Measurements from ENCODE around the gene CRB3.
"Not testable (repeated sequence)": the region's sequence is repeated elsewhere in the genome, so short reads cannot be mapped to it uniquely, and the experiment has no call there.

Gene CRB3, protein sequence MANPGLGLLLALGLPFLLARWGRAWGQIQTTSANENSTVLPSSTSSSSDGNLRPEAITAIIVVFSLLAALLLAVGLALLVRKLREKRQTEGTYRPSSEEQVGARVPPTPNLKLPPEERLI

DNA sequence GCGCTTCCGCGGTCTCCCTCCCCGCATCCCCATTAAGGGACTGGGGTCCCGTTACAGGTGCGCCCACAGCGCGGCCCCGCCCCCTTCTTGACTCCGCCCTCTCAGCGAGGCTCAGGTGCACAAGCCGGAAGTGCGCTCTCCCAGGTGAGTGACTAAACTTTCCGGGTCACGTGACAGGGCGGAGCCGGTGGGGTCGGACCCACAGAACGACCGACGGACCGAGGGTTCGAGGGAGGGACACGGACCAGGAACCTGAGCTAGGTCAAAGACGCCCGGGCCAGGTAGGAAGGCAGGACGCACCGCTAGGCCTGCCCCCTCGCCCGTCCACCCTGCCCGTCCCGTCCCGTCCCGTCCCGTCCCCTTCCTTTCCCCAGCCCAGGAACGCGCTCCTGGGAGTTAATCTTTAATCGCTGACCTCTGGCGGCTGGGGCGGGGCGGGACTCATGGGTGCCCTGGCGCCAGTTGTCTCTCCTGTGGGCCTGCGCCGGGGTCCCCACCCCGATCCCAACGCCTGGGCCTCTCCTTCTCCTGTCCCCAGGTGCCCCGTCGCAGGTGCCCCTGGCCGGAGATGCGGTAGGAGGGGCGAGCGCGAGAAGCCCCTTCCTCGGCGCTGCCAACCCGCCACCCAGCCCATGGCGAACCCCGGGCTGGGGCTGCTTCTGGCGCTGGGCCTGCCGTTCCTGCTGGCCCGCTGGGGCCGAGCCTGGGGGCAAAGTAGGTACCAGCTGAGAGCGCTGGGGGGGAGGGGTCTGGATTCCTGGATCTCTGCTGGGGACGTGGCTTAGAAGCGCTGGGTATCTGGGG, at the start of gene CRB3:
Gene CRB3, plus strand, starts transcription at position 202 of the 804 bp plus-strand sequence. Its CDS starts 431 bp downstream, at position 633.
- DNase-seq = no peak

DNA sequence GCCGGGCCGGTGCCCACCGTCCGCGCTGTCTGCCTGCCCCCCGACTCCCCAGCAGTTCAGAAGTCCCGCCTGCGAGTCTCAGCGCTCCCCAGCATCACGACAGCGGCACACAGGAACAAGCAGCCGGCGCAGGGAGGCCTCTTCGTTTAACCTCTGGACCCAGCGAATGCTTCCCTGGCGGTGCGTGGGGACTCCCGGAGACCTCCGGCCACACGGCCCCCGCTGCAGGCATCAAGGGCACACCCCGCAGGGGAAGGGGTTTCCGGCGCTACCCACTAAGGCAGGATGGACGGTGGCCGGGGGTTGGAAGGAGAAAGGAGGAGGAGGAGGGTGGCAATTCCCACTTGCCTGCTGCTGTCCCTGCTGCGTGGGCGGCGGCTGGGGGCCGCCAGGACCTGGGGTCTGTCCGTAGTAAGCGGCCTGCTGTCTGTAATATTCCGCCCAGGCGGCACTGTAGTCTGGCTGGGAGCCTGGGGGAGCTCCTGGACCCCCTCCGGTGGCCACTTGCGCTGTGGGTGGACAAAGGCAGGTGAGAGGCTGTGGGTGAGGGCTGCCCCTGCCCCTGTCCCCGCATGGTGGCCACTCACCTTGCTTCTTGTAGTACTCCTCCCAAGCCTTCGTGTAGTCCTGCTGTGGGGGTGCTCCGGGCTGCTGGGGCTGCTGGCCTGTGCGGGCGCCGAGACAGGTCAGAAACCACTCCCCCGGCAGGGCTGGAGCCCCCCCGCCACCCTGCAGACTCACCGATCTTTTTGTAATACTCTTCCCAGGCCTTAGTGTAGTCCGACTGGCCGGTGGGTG, 49.1 kb upstream of the CRB3 start:
- DNase-seq = no peak

DNA sequence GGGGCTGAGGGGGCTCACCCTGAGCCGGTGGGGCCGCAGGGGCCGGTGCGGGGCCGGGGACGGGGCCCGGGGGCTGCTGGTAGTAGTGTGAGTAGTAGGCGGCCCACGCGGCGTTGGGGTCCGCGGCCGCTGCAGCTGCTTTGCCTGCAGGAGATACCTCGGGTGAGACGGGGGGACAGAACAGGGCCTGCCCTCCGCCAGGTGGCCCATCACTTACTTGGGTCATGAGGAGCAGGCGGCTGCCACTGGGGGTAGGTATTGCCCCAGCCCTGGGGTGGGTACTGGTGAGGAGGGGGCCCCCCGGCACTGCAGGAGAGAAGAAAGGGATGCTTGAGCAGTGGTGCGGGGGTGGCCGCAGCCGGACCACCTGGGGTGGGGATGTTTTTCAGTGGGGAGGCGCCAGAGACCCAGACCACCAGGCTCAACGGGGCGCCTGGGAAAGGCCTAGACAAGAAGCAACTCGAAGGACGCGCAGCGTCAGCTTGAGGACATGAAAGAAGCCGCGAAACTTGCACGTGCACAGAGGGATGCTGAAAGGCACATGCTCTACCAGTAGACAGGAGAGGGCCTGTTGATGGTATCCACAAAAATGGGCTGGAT, 48.4 kb upstream of the CRB3 start:
- no peak for DNase-seq

DNA sequence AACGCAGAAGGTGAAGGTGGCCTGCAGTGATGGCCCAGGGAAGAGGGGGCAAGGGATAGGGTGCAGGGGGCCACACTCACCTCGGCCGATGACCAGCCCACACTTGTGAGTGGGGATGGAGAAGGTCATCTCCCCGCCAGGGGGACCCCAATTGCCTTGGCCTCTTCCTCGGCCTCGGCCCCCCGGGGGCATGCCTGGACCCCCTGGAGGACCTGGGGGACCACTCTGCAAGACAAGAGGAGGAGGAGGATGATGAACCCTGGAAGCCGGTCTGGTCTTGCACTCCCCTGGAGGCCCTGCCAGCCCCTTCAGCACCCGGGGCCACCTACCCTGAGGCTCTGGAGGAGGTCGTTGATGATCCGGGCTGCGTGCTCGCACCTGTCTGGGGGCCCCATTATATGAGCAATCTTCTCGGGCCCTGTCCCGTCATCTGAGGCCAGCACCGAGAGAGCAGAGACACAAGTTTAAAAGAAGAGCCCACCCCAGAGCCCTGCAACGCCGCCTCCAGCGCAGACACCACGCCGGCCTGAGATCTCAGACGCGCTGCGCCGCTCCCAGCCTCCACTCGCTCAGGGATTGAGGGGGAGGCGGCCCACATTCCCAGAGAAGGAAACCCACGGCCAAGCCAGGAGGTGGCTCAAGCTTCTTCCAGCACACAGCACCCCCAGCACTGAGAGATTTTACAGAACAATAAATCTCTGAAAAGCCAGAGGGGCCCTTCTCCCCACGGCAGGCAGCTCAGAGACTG, 47.2 kb upstream of the CRB3 start:
- DNase-seq = no peak

GRCh38 chr19:6417713-6418561, 46.1 kb upstream of the CRB3 start:
- no peak for DNase-seq

GRCh38 chr19:6418562-6418932, 45.5 kb upstream of the CRB3 start:
- no peak for DNase-seq

GRCh38 chr19:6421075-6422014, 42.7 kb upstream of the CRB3 start:
- DNase-seq = no peak

GRCh38 chr19:6423499-6424194, 40.4 kb upstream of the CRB3 start:
- DNase-seq = no peak

DNA sequence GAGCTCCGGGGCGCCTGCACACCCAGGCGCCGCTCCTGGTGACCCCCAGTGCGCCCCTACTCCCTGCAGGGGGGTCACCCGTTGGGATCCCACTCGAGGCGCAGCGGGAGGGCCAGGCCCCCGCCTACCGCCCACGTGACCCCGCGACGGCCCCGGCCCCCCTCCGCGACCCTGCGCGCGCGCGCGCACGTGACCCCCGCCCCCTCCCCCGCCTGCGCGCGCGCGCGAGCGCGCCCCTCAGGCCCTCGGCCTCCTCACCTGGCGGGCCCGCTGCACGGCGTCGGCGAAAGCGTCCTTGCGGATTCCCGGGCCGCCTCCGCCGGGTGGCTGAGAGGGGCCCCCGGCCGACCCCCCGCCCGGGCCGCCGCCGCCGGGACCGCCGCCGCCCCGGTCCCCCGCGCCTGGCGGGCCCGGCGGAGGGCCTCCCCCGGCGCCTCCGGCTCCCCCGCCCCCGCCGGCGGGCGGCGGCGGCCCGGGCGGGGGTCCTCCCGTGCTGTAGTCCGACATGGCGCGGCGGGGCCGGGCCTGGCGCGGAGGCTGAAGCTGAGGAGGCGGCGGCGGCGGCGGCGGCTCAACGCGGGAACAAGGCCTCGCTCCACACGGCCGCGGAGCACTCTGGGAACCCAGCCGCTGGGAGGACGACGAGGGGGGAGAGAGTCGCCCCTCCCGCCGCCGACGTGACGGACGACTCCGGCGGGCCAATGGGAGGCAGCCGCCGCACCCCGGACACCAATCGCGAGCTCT, 39.7 kb upstream of the CRB3 start, which contains the start of gene KHSRP:
Gene KHSRP, minus strand, starts transcription at position 617 of the 744 bp plus-strand sequence. Its CDS starts 110 bp downstream, at position 507.
- no peak for DNase-seq

- DNase-seq = peak; percentile 99
Observed at GRCh38 chr19:6424939-6425731, 38.9 kb upstream of the CRB3 start.

DNA sequence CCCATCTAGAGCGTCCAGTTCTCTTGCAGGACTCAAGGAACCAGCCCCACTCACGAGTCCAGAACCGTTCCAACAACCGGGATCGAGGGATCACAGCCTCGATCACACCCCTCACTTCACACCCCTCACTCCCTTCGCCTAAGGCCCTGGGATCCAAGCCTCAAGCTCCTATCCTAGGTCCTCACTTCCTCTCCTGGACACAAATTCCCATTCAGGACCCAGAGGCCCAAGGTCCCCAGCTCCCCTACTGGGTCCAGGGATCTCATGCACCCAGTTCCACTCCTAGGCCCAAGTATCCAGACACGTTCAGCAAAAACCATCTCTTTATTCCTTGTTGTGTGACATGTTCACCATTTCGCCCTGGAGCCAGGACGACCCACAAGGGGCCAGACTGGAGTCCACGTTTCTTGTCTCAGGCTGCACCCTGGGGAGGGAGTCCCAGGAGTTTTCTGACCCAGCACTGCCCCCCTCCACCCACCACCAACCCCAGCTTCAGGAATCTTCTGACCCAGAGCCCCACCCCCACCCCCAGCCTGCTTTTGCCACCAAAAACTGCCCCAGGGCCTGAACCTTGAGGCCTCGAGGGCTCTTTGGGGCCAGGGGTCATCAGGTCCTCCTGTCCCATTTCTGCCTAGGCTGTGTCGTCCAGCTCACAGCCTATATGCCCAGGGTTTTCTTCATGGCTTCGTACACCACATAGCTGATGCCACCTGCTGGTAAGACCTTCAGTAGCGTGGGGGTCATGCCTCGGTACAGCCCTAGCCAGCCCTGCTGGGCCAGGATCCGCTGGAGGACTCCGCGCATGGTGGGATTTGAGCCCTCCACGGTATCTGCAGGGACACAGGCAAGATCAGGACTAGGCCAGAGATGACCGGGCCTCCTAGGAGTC, 38.1 kb upstream of the CRB3 start:
- no peak for DNase-seq

DNA sequence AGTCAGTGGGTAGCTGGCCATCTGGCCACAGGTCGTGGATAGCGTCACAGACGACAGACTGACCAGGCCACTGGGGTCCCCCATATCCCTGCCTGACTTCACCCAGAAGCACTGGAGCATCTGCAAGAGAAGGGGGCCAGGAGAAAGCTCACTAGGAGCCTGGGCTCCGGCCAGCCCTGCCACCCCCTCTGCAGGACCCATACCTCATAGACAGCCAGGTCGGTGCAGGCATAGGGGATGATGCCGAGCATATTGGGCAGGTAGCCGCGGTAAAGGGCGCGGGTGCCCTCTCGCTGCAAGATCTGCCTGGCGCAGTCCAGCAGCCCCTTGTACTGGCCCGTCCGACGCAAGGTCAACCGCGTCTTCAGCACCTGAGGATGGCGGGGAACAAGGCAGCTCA, 36.9 kb upstream of the CRB3 start:
- no peak for DNase-seq

DNA sequence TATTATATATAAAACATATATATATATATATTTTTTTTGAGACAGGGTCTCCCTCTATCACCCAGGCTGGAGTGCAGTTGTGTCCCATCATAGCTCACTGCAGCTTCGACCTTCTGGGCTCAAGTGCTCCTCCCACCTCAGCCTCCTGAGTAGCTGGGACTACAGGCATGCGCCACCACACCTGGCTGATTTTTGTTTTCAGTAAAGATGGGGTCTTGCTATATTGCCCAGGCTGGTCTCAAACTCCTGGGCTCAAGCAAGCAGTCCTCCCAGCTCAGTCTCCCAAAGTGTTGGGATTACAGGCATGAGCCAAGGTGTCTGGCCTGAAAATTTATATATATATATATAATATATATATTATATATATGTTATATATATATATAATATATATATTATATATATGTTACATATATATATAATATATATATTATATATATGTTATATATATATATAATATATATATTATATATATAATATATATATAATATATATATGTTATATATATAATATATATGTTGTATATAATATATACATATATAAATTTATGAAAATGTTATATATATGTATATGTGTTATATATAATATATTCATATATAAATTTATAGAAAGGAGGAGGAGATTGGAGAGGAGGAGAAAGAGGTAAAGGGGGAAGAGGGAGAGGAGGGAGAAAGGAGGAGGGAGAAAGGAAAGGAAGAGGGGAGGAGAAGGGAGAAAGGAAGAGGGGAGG, 35.2 kb upstream of the CRB3 start:
- not testable (repeated sequence) for DNase-seq

- DNase-seq = no peak
Observed at GRCh38 chr19:6429419-6430221, 34.5 kb upstream of the CRB3 start.

- no peak for DNase-seq
Observed at GRCh38 chr19:6431891-6432290, 32.2 kb upstream of the CRB3 start.

GRCh38 chr19:6433165-6433564, 30.9 kb upstream of the CRB3 start:
- DNase-seq = no peak

Data from NCI-H1694 (cell line).